Activated CD8-positive, alpha-beta memory T cell treated with anti-CD3 and anti-CD28 coated beads for 24 hours (primary cell): ENCODE measurements around the gene SCP2.

Experiments
- DNase-seq: peaks from one replicate; pipeline ENCODE4 v3.0.0-alpha.2; 2020

SCP2 gene, protein sequence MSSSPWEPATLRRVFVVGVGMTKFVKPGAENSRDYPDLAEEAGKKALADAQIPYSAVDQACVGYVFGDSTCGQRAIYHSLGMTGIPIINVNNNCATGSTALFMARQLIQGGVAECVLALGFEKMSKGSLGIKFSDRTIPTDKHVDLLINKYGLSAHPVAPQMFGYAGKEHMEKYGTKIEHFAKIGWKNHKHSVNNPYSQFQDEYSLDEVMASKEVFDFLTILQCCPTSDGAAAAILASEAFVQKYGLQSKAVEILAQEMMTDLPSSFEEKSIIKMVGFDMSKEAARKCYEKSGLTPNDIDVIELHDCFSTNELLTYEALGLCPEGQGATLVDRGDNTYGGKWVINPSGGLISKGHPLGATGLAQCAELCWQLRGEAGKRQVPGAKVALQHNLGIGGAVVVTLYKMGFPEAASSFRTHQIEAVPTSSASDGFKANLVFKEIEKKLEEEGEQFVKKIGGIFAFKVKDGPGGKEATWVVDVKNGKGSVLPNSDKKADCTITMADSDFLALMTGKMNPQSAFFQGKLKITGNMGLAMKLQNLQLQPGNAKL

DNA sequence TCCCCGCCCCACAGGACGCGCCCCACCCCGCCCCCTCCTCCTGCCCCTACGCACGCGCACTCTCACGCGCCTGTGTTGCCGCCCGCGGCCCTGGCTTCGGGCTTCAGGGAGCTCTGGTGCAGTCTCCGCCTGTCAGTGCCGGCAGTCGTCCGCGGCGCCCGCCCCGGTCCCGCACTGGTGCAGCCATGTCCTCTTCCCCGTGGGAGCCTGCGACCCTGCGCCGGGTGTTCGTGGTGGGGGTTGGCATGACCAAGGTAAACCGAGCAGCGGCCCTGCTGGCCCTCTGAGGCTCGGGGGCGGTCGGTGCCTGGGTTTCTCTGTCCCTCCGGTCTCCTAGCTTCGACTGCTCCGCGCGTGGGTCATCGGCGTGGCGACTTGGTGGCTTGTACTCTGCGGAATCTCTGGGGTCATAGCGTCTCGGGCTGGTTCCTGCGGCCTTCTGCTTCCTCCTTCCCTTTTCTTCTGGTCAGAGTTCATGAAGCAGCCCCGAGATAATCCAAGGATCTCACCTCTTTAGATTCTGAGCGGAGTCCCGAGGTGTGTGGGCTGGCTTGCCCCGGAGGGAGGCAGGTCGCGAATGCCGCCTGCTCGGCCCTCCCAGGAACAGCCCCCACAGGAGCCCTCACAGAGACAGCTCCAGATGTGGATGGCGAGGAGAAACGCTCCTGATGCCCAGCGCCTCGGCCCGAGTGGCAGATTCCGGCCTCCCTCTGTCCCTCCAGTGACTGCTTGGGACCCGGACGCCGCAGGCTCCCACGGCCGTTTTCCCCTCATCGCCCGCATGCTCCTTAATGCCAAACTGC lies at the start of gene SCP2:
TSS of gene SCP2 (plus strand) at position 65 of the 803 bp plus-strand sequence. CDS start at position 186, 121 bp downstream.
- peak; percentile 92 for DNase-seq

DNA sequence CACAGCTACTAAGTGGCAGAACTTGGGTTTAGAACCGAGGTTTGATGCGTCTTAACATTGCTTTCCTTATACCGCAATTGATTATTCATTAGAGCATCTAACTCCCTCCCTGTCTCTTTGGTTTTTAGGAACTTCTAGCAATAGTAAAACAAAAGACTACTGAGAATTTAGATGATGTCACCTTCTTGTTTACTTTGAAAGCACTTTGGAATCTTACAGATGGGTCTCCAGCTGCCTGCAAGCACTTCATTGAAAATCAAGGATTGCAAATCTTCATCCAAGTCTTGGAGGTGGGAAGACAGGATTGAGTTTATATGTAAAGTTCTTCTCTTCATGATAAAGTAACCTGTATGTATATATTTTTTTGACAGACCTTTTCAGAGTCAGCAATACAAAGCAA lies 49.5 kb upstream of the SCP2 start:
- DNase-seq = no peak

DNA sequence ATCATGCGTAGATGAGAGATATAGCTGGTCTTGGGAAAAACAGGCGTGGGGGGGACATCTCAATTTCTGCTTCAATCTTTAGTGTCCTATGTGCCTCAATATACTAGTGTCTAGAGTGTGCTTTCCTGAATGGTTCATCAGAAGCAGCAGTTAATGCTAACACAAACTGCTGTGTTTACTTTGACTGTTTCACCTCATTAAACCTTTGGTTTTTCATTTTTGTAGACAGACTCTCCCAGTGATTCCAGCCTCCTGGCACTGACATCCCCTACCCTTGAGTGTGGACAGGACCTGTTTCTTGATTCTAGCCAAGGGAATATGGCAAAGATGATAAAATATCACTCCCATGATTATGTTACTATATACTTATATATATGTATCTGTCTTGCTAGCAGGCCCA lies 46.9 kb upstream of the SCP2 start:
- DNase-seq = no peak

DNA sequence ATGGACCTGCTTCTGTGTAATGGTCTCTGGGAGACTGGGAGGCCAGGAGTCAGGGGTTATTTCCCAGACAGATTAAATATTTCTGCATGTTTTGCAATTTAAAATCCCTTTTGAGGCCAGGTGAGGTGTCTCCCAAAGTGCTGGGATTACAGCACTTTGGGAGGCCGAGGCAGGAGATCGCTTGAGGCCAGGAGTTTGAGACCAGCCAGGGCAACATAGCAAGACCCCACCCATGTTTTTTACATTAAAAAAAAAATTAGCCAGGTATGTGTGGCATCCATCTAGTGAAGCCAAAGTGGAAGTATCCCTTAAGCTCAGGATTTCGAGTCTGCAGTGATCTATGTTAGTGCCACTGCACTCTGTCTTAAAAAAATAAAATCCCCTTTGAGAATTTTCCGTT lies 39.6 kb upstream of the SCP2 start:
- no peak for DNase-seq

DNA sequence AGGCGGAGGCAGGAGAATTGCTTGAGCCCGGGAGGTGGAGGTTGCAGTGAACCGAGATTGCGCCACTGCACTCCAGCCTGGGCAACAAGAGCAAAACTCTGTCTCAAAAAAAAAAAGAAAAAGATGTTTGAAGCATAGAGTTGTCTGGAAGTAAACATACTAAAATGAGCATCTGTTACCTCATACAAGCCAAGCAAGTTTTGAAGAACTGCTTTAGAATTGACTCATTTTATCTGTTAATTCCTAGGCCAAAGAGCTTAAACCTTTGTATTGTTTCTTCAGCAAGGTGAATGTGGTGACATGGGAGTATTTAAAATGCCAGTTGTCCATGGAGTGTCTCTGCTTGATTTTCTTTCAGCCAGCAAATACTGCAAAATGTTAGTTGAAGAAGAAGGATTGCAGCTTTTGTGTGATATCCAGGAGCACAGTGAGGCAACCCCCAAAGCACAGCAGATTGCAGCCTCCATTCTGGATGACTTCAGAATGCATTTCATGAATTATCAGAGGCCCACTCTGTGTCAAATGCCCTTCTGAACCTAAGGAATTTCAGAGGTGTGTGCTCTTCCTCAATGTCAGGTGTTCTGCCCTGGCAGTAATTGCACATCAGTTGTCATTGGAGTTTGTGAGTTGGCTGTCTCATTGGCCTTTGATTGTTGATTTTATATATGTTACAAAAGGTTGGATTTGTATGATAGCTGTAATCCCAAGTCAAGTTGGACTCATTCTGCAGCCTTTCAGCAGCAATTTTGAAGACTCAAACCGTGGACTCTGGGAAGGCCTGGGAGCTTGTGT lies 34.5 kb upstream of the SCP2 start:
- DNase-seq = no peak

DNA sequence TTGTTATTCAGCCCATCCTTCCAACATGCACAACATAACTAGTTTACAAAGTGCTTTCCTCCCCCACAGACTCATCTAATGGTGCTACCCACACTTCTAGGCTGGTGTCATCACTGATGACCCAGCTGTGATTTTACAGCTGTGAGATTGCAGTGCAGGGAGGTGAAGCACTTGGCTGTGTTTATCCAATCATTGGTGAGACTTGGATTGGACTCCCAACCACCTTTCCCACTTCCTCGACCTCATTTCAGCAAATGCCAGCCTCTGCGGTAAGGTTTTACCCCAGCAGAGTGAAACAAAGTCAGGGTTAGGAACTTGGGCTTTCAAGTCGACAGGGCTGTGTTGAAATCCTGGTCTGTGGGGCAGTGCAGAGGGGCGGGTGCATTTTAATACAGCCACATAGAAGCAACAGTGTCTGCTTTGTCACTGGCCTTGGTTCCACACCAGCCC lies 27.6 kb upstream of the SCP2 start:
- DNase-seq = no peak

DNA sequence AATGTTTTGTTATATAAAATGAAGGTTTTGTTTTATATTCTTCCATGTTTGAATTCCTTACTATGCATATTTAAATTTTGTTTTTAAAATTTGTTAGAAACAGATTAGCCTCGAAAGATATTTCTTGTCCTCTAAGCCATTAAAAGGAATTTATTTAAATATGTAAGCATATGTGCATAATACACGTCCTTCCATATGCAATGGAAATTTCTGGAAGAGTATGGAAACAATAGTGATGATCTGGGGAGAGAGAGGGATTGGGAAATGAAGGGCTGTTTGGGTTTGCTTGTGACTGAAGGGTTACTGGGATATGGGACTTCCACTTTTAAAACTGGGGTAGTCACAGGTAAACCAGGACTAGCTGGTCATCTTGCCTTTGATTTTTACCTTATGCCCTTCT lies 26.7 kb upstream of the SCP2 start:
- DNase-seq = no peak

DNA sequence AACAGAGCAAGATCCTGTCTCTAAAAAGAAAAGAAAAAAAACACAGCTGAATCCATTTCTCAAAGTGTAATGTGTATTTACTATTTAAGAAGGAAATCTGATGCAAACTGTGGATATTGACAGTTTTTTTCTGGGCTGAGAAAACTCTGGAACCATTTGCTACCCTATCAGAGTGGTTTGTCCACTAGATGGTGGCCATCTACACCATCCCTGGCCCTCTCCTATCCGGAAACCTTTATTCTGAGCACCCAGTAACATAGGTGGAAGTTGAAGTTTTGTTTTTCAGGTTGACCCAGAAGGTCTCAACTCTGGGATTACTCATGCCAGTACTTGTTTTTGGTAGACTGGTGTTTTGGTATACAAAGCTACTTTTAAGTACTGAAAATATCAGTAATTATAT lies 25.7 kb upstream of the SCP2 start:
- DNase-seq = no peak

DNA sequence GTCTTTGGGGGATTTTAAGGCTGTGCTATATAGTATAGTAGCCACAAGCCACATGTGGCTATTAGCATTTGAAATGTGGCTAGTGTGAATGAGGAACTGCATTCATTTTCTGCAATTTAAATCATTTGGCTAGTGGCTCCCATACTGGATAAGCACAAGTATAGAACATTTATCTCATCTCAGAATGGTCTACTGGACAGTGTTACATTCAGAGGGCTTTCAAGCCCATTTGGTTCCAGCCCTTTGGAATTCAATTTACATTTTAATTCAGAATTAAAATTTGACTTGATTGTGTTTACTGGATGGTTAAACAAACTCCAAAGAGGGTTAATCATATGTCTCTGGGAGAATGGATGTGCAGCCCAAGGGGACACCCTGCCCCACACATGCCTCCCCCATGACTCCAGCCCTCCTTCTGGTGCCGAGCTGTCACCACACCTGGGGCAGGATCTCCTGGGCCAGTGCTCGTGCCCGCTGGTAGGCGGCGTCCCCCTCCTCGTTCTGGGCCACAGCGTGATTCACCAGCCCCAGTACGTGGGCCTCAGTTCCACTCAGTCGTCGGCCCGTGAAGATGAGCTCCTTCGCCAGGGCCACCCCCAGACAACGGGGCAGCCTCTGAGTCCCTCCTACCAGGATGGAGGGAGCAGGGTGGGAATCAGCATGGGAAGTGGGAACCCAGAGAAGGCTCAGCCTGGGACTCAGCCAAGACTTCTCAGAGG lies 22.7 kb upstream of the SCP2 start:
- DNase-seq = no peak

DNA sequence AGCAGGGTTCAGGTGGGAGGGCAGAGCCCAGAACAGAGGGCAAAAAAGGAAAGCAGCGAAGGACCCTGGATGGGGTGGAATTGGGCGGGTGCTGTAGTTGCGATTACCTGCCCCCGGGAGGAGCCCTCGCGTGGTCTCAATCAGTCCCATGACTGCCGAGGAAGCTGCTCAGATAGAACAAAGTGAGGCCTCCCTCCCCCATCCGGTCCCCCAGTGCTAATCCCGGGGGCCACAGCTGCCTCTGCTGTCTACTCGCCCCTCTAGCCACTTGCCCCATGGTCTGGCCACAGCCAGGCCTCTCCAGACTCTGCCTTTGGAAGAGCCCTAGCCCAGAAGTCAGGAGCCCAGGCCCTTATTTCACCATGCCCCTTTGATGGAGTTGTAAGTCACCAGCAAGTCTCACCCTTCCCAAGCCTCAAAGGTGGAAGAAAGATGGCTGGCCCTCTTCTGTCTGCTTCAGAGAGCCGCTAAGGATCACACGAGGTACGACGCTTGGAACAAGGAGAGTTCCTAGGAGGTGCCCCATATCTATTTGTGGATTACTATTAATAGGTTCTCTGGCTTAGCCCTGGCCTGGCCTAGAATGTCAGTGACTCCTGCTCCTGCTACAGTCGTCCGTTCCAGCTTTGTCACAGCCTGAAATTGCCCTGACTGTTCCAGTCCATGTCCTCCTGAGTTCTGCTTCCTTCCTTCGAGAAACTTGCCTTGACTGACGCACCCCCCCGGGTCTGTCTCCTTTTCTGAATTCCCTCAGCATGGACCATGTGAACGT lies 22.0 kb upstream of the SCP2 start:
- peak; percentile 66 for DNase-seq

DNA sequence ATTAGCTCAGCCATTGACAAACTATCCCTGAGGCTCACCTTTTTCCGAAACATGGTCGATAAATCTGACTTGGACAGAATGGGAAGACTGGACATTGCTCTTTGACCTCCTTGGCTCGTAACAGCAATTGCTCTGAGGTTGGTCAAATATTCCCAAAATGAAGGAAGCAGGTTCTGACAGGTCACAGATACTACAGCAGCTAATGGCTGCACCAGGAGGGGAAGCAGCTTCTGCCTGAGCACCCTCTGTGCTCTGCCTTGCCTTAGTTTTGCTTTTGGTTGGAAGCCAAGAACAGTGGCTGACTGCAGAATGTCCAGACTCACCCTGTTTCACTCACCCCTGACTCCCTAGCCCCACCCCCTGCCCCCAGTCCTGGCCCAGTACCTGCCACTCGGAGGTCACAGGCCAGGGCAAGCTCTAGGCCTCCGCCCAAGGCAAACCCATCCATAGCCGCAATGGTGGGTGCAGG lies 20.9 kb upstream of the SCP2 start:
- no peak for DNase-seq

DNA sequence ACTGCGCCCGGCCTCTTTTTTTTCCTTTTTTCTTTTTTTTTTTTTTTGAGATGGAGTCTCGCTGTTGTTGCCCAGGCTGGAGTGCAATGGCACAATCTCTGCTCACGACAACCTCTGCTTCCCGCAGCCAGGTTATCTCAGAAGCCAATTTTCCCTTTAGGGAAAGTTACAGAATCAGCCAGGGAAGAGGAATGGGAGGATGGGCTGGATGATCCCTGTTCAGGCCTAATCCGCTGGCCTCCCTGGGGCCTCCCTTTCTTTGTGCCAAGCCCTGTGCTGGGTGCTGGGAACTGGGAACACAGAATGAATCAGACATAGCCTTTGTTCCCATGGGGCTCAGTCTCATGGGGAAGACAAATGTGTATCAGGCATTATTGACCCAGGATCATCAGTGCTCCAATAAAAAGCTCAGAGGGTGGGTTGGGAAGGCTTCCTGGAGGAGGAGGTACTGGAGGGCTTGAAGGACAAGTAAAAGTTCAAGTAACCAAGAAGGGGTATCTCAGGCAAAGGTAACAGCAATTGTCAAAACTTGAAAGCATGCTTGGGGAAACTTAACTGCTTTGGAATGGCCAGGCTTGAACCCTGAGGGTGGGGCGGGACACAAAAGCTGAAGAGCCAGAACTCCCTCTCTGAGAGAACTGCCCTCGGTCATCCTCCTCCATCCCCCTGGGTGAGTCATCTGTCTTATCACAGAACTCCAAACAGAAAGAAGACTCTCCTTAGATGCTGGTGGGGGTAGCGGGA lies 19.8 kb upstream of the SCP2 start:
- DNase-seq = no peak

DNA sequence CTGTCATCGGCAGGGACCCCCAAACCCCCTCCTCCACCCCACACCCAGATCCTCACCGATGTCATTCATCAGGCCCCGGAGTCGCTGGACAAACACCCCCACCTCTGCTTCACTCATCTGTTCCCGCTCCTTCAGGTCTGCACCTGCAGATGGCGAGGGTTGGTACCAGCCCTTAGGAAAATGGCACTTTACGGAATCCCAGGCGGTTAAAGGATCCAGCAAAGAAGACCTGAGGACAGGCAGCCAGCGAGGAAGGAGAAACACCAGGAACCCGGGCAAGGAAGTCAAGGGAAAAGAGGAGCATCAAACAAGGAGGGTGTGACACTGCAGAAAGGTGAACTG lies 19.3 kb upstream of the SCP2 start:
- no peak for DNase-seq

DNA sequence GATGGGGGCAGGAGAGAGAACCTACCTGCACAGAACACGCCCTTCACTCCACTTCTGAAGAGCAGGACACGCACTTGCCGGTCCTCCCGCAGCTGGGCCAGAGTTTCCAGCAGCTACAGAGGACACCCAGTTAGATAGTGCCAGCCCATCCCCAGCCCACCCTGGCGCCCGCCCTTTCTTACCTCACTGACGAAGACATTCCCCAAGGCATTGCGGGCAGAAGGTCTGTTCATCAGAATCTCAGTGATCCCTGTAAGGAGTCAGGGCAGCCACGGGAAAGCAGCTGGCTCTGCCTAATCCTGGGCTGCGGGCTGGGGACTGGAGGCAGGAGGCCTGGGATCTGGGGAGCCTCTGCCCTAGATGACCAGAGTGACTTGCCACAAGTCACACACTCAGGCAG lies 15.5 kb upstream of the SCP2 start:
- no peak for DNase-seq

DNA sequence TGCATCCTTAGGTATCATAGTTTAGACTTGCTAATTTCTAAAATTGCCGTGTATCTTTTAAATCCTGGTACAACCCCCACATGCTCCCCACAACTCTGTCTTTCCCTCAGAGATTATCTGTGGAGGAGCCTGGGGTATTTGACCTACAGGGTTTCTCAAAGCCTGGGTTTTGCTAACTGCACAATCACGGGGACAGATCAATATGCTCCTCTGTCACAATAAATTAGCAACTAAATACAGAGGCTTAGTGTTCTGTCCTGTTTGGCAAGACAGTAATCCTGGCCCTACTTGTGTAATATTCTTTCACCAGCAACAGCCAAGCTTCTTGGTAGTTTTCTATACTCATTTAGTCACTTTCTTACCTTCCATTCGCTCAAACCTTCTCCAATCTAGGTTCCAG lies 14.1 kb upstream of the SCP2 start:
- no peak for DNase-seq

DNA sequence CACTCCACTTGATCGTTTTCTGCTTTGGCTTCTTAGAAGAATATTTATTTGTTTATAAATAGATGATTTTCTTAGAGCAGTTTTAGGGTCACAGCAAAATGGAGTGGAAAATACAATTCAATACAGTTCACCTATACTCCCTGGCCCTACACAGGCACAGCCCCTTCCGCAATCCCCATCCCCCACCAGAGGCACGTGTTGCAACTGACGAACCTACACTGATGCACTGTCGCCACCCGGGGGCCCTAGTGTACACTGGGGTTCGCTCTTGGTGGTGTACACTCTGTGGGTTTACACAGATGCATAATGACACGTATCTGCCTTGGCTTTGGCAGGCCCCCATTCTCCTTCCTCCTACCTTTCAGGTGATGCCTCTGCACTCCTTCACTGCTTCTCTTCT lies 13.5 kb upstream of the SCP2 start:
- DNase-seq = no peak

DNA sequence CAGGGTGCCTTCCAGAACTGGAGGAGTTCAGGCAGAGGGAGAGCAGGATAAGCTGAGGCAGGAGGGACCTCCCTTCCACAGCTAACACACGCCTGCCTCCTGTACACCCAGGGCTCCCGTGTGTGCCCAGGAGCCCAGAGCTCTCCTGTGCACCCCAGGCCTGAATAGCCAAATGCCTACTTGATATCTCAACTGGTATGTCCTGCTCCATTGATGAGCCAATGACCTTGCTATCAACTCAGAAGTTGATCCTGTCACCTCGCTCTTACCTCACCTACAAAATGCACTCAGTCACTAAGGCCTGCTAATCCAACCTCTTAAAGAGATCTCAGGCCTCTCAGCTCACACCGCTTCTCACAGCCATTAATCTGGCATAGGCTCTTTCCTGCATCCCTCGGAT lies 12.6 kb upstream of the SCP2 start:
- no peak for DNase-seq

DNA sequence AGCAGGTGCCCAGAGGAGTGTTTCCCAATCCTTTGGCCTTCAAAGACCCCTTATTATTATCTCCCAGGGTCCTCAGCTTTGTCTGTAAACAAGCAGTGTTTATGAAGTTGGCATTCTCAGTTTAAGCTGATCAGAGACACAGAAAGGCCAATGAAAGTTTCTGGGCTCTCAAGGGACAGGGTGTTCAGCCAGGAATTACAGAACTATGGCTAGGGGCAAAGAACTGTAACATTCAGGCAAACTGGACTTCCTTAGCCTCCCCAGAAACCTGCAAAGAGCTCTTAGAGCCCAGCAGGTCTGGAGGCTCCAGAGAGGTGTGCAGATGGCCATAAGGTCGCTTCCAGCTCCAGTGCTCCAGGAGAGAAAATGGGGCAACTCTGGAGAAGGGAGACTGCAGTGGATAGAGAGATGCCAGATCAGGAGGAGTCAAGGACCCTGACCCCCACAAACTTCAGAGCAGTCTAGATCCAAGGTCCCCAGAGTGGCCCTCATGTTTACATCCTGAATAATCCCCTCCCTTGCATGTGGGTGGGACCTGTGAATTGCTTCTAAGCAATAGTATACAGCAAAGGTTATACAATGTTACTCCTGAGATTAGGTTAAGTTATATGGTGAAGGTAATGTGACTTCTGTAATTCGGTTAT lies 11.7 kb upstream of the SCP2 start:
- no peak for DNase-seq

DNA sequence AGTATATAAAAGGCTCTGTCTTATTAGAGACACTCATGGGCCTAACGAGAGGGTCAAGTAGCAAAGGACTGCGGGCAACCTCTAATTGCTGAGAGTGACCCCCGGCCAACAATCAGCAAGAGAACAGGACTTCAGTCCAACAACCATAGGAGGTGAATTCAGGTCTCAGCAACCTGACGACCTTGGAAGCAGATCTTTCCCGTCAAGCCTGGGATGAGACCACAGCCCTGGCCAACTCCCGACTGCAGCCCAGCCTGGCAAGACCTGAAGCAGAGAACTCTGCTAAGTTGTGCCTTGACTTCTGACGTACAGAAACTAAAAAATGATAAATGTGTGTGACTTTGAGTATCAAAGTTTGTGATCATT lies 11.2 kb upstream of the SCP2 start:
- DNase-seq = no peak

DNA sequence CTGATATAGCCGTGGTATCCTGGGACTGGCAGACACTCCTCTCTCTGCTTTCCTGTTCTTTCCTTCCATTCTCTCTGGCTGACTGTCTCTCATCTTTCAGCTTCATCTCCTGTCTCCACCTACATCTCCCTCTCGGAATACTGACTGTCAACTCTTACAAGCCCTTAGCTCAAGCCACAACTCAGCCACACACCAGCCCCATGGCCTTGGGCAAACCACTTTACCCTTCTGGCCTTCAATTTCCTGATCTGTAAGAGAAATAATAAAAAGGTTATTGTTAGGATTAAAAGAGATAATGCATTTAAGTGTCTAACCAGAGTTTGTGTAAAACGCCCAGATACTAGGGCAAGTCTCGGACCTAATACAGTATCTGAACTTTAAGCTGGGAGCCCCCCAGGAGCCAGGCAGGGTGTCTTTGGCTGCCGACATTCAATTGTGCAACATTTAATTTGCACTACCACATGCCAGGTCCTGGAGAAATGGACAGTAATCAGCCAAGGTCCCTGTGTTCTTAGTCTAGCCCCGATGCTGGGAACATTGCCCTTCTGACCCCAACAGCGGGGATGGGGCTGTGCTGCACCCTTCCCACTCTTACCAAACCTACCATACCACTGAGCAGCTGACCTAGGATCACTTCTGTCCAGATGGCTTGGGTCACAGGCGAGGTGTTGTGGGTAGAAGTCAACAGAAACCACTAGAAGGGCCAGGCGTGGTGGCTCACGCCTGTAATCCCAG lies 10.7 kb upstream of the SCP2 start:
- DNase-seq = no peak
